ENCODE measurements around the gene NUDT3. TPM values are rescaled to one million over a fixed set of nuclear protein-coding genes. Genes with fewer than 3 reads are reported as not detected.
"Not testable (repeated sequence)": the region's sequence is repeated elsewhere in the genome, so short reads cannot be mapped to it uniquely, and the experiment has no call there.

Gene NUDT3
- total RNA-seq, 1 donor from 2014 or later = 16.7 TPM

DNA sequence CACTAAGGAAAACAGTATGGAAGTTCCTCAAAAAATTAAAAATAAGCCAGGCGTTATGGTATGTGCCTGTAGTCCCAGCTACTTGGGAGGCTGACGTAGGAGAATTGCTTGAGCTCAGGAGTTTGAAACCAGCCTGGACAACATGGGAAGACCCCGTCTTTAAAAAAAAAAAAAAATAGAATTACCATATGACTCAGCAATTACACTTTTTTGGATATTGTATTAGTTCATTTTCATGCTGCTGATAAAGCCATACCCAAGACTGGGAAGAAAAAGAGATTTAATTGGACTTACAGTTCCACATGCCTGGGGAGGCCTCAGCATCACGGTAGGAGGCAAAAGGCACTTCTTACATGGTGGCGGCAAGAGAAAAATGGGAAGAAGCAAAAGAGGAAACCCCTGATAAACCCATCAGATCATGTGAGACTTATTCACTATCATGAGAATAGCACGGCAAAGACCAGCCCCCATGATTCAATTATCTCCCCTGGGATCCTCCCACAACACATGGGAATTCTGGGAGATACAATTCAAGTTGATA is 132.9 kb downstream of the NUDT3 start:
- no peak overlapping the region for H3K4me2 ChIP-seq (ENCODE audit: low read length)
- Mint-ChIP-seq H3K27ac (ENCODE audit: unreplicated experiment) (no peak overlapping the region), H3K4me3 (ENCODE audit: unreplicated experiment) (no peak overlapping the region), H3K36me3 (ENCODE audit: low read depth, unreplicated experiment) (peaks cover 6% of the 10 kb centered on the region), H3K27me3 (ENCODE audit: low read depth, unreplicated experiment) (no peaks in the 10 kb centered on the region), H3K9me3 (ENCODE audit: unreplicated experiment) (peaks cover 8% of the 10 kb centered on the region), H3K4me1 (ENCODE audit: low read depth, unreplicated experiment) (no peaks in the 10 kb centered on the region)
- H3K4me3 ChIP-seq (ENCODE audit: insufficient read depth, low read depth, low read length) = no peak overlapping the region
- DNase-seq (ENCODE audit: low read depth) (no peak), FAIRE-seq (no peak)
- no peaks in the 10 kb centered on the region for H3K9me3 ChIP-seq (ENCODE audit: insufficient read depth, low read depth, low read length)
- H3K27me3 ChIP-seq (ENCODE audit: insufficient read depth, low read length) = no peaks in the 10 kb centered on the region
- H3K27ac ChIP-seq (ENCODE audit: low read depth, low read length) = no peak overlapping the region
- no peak overlapping the region for H2AFZ ChIP-seq (ENCODE audit: low read depth, low read length)
- no peaks in the 10 kb centered on the region for H3K36me3 ChIP-seq (ENCODE audit: insufficient read depth, low read length)
- no peaks in the 10 kb centered on the region for H3K79me2 ChIP-seq (ENCODE audit: insufficient read depth, low read length)
- TF ChIP-seq, protein P1, sequence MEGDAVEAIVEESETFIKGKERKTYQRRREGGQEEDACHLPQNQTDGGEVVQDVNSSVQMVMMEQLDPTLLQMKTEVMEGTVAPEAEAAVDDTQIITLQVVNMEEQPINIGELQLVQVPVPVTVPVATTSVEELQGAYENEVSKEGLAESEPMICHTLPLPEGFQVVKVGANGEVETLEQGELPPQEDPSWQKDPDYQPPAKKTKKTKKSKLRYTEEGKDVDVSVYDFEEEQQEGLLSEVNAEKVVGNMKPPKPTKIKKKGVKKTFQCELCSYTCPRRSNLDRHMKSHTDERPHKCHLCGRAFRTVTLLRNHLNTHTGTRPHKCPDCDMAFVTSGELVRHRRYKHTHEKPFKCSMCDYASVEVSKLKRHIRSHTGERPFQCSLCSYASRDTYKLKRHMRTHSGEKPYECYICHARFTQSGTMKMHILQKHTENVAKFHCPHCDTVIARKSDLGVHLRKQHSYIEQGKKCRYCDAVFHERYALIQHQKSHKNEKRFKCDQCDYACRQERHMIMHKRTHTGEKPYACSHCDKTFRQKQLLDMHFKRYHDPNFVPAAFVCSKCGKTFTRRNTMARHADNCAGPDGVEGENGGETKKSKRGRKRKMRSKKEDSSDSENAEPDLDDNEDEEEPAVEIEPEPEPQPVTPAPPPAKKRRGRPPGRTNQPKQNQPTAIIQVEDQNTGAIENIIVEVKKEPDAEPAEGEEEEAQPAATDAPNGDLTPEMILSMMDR (IDR thresholded peaks at IDR 0.05; ENCODE audit: insufficient read depth, low read depth, low read length) = no peak
- TF ChIP-seq EZH2 (IDR thresholded peaks at IDR 0.05; ENCODE audit: insufficient read depth, low read length) = no peak
- no peak overlapping the region for H3K9ac ChIP-seq (ENCODE audit: low read length)
- H3K4me1 ChIP-seq (ENCODE audit: insufficient read depth, low read length) = no peaks in the 10 kb centered on the region
- H4K20me1 ChIP-seq (ENCODE audit: insufficient read depth, low read length) = no peaks in the 10 kb centered on the region

DNA sequence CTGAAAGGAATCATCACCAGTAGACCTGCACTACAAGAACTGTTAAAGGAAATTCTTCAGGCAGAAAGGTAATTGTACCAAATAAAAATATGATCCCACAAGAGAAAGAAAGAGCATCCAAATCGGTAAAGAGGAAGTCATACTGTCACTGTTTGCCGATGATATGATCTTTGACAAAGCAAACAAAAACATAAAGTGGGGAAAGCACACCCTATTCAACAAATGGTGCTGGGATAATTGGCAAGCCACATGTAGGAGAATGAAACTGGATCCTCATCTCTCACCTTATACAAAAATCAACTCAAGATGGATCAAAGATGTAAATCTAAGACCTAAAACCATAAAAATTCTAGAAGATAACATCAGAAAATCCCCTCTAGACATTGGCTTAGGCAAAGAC is 140.1 kb downstream of the NUDT3 start:
- not testable (repeated sequence) for H3K36me3 ChIP-seq (ENCODE audit: insufficient read depth, low read length); H3K36me3 Mint-ChIP-seq (ENCODE audit: low read depth, unreplicated experiment); H3K4me3 Mint-ChIP-seq (ENCODE audit: unreplicated experiment); H3K9me3 ChIP-seq (ENCODE audit: insufficient read depth, low read depth, low read length); H3K4me3 ChIP-seq (ENCODE audit: insufficient read depth, low read depth, low read length); H3K27ac Mint-ChIP-seq (ENCODE audit: unreplicated experiment); H3K4me2 ChIP-seq (ENCODE audit: low read length); H4K20me1 ChIP-seq (ENCODE audit: insufficient read depth, low read length); H3K27me3 Mint-ChIP-seq (ENCODE audit: low read depth, unreplicated experiment); H2AFZ ChIP-seq (ENCODE audit: low read depth, low read length); H3K4me1 ChIP-seq (ENCODE audit: insufficient read depth, low read length); H3K9me3 Mint-ChIP-seq (ENCODE audit: unreplicated experiment); DNase-seq (ENCODE audit: low read depth); H3K9ac ChIP-seq (ENCODE audit: low read length); FAIRE-seq; H3K27me3 ChIP-seq (ENCODE audit: insufficient read depth, low read length); H3K27ac ChIP-seq (ENCODE audit: low read depth, low read length); H3K4me1 Mint-ChIP-seq (ENCODE audit: low read depth, unreplicated experiment)
- peaks cover 14% of the 10 kb centered on the region for H3K79me2 ChIP-seq (ENCODE audit: insufficient read depth, low read length)

DNA sequence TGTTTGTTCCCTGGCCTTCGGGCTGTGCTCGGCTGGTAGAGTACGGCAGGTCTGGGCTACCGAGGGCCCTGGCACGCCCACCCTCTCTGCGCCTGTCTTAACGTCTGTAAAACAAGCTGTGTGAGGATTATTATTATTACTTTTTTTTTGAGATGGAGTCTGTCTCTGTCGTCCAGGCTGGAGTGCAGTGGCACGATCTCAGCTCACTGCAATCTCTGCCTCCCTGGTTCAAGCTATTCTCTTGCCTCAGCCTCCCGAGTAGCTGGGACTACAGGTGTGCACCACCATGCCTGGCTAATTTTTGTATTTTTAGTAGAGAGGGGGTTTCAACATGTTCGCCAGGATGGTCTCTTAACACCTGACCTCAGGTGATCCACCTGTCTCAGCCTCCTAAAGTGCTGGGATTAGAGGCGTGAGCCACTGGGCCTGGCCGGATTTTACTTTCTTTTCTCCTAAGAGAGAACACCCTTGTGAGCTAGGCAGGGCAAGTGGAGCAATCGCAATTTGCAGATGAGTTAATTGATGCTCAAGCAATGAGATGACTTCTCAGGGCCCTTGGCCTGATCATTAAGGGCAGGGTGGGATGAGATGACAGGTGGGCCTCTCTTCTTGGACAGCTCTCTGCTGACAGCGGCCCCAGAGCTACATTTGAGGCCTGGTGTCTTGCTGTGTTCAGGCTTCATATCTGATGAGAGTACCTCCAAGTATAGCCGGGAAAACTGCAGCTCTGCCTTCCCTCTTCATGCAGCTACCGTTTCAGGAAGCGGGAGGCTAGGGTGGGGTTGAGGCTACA is 142.8 kb downstream of the NUDT3 start:
- TF ChIP-seq, protein P1 (IDR thresholded peaks at IDR 0.05; ENCODE audit: insufficient read depth, low read depth, low read length) = no peak
- no peak for TF ChIP-seq EZH2 (IDR thresholded peaks at IDR 0.05; ENCODE audit: insufficient read depth, low read length)
- Histone ChIP-seq H2AFZ (ENCODE audit: low read depth, low read length) (peak overlapping the region; percentile 95), H3K79me2 (ENCODE audit: insufficient read depth, low read length) (peaks cover 18% of the 10 kb centered on the region), H4K20me1 (ENCODE audit: insufficient read depth, low read length) (no peaks in the 10 kb centered on the region), H3K9me3 (ENCODE audit: insufficient read depth, low read depth, low read length) (no peaks in the 10 kb centered on the region), H3K27ac (ENCODE audit: low read depth, low read length) (peak overlapping the region; percentile 80), H3K27me3 (ENCODE audit: insufficient read depth, low read length) (no peaks in the 10 kb centered on the region), H3K36me3 (ENCODE audit: insufficient read depth, low read length) (no peaks in the 10 kb centered on the region), H3K9ac (ENCODE audit: low read length) (peak overlapping the region; percentile 87), H3K4me2 (ENCODE audit: low read length) (peak overlapping the region; percentile 97), H3K4me1 (ENCODE audit: insufficient read depth, low read length) (peaks cover 19% of the 10 kb centered on the region), H3K4me3 (ENCODE audit: insufficient read depth, low read depth, low read length) (peak overlapping the region; percentile 78)
- DNase-seq (ENCODE audit: low read depth) (no peak), FAIRE-seq (no peak)
- H3K4me3 Mint-ChIP-seq (ENCODE audit: unreplicated experiment) = peak overlapping the region; percentile 84
- peaks cover 1% of the 10 kb centered on the region for H3K9me3 Mint-ChIP-seq (ENCODE audit: unreplicated experiment)
- H3K4me1 Mint-ChIP-seq (ENCODE audit: low read depth, unreplicated experiment) = peaks cover 11% of the 10 kb centered on the region
- peak overlapping the region; percentile 77 for H3K27ac Mint-ChIP-seq (ENCODE audit: unreplicated experiment)
- no peaks in the 10 kb centered on the region for H3K27me3 Mint-ChIP-seq (ENCODE audit: low read depth, unreplicated experiment)
- H3K36me3 Mint-ChIP-seq (ENCODE audit: low read depth, unreplicated experiment) = no peaks in the 10 kb centered on the region

Data from astrocyte (in vitro differentiated cells and primary cell).